SK-N-SH (cell line): ENCODE results near the gene DRG1.

Experiments used
- CTCF ChIP-seq: fragments of 200-600 bp; sonication (generic); IDR thresholded peaks from 2 replicates; pipeline ENCODE4 v1.6.1; 2017; ENCODE audit warnings: antibody characterized with exemption, mild to moderate bottlenecking, moderate library complexity
- GATA2 ChIP-seq: sonication (generic); formaldehyde crosslinking; IDR thresholded peaks from 2 replicates; pipeline ENCODE4 v1.5.0; 2020; ENCODE audit warnings: mild to moderate bottlenecking, missing genetic modification reagents

GRCh38 chr22:31465307-31465706 lies 65.9 kb downstream of the DRG1 start:
- no peak for TF ChIP-seq CTCF
- no peak for TF ChIP-seq GATA2 (CRISPR knock-in tag)
